Activated T-helper 17 cell treated with anti-CD3 and anti-CD28 coated beads, Interleukin-2, amount 50 U/mL, for 72 hours (primary cell): ENCODE measurements around the gene GLRX5. TPM values are rescaled to one million over a fixed set of nuclear protein-coding genes. Genes with fewer than 3 reads are reported as not detected.
A peak's percentile ranks its signal among the peaks of the same experiment; 100 is the strongest.

Experiments
- ATAC-seq: fragments of 150-1000 bp; cut with Tn5 transposase; replicated peaks from 2 replicates; pipeline ENCODE4 v1.10.0; 2021; ENCODE audit warnings: mild to moderate bottlenecking, moderate library complexity
- H3K27ac Mint-ChIP-seq: one replicate; pipeline ENCODE4 v1.8.0; 2022; ENCODE audit warnings: mixed read lengths
- H3K27me3 Mint-ChIP-seq: one replicate; pipeline ENCODE4 v1.8.0; 2022; ENCODE audit warnings: mixed read lengths
- H3K36me3 Mint-ChIP-seq: one replicate; pipeline ENCODE4 v1.8.0; 2022; ENCODE audit warnings: low read depth, mild to moderate bottlenecking, mixed read lengths
- H3K4me1 Mint-ChIP-seq: one replicate; pipeline ENCODE4 v1.8.0; 2022; ENCODE audit warnings: mixed read lengths
- H3K4me3 Mint-ChIP-seq: one replicate; pipeline ENCODE4 v1.8.0; 2022; ENCODE audit warnings: mild to moderate bottlenecking, mixed read lengths
- H3K9me3 Mint-ChIP-seq: one replicate; pipeline ENCODE4 v1.8.0; 2022; ENCODE audit warnings: mixed read lengths
- total RNA-seq, 2 donors: library from RNA; stranded (reverse); gene quantifications; one replicate each; pipeline ENCODE4 v1.2.3, GENCODE V29; 2022

Gene GLRX5
- total RNA-seq, 2 donors from 2014 or later: 21.5 to 61.4 TPM

- Mint-ChIP-seq H3K4me1 (peaks cover 45% of the 10 kb centered on the region), H3K9me3 (no peaks in the 10 kb centered on the region), H3K4me3 (peak overlapping the region; percentile 76), H3K27me3 (no peaks in the 10 kb centered on the region), H3K27ac (peak overlapping the region; percentile 92), H3K36me3 (peaks cover 31% of the 10 kb centered on the region)
- ATAC-seq: no peak
These were observed 16.7 kb upstream of the GLRX5 start for GRCh38 chr14:95518045-95518751.

GRCh38 chr14:95519699-95520098 is 15.2 kb upstream of the GLRX5 start:
- Mint-ChIP-seq H3K9me3 (no peaks in the 10 kb centered on the region), H3K27me3 (no peaks in the 10 kb centered on the region), H3K27ac (peak overlapping the region; percentile 92), H3K36me3 (peaks cover 23% of the 10 kb centered on the region), H3K4me1 (peaks cover 54% of the 10 kb centered on the region), H3K4me3 (peak overlapping the region; percentile 76)
- ATAC-seq: peak; percentile 31

- Mint-ChIP-seq H3K36me3 (peaks cover 16% of the 10 kb centered on the region), H3K4me1 (peaks cover 58% of the 10 kb centered on the region), H3K9me3 (no peaks in the 10 kb centered on the region), H3K4me3 (peak overlapping the region; percentile 76), H3K27ac (peak overlapping the region; percentile 92), H3K27me3 (no peaks in the 10 kb centered on the region)
- ATAC-seq: no peak
These were observed 14.5 kb upstream of the GLRX5 start for GRCh38 chr14:95520346-95520745.

- Mint-ChIP-seq H3K27ac (no peak overlapping the region), H3K9me3 (no peaks in the 10 kb centered on the region), H3K27me3 (no peaks in the 10 kb centered on the region), H3K36me3 (peaks cover 11% of the 10 kb centered on the region), H3K4me1 (peaks cover 64% of the 10 kb centered on the region), H3K4me3 (no peak overlapping the region)
- no peak for ATAC-seq
These were observed 13.8 kb upstream of the GLRX5 start for GRCh38 chr14:95521001-95521400.

- ATAC-seq: no peak
- H3K27ac Mint-ChIP-seq: peak overlapping the region; percentile 94
- H3K4me1 Mint-ChIP-seq: peaks cover 73% of the 10 kb centered on the region
- H3K9me3 Mint-ChIP-seq: no peaks in the 10 kb centered on the region
- no peaks in the 10 kb centered on the region for H3K27me3 Mint-ChIP-seq
- H3K4me3 Mint-ChIP-seq: peak overlapping the region; percentile 93
- H3K36me3 Mint-ChIP-seq: peaks cover 10% of the 10 kb centered on the region
These were observed 12.7 kb upstream of the GLRX5 start for GRCh38 chr14:95522116-95522515.

- Mint-ChIP-seq H3K36me3 (peaks cover 10% of the 10 kb centered on the region), H3K9me3 (no peaks in the 10 kb centered on the region), H3K27ac (peak overlapping the region; percentile 94), H3K4me3 (peak overlapping the region; percentile 93), H3K4me1 (peaks cover 73% of the 10 kb centered on the region), H3K27me3 (no peaks in the 10 kb centered on the region)
- ATAC-seq: peak; percentile 4
These were observed 12.3 kb upstream of the GLRX5 start for GRCh38 chr14:95522556-95522955.

GRCh38 chr14:95523051-95523814 is 11.6 kb upstream of the GLRX5 start:
- H3K4me3 Mint-ChIP-seq: peak overlapping the region; percentile 93
- peak; percentile 80 for ATAC-seq
- H3K9me3 Mint-ChIP-seq: no peaks in the 10 kb centered on the region
- no peaks in the 10 kb centered on the region for H3K27me3 Mint-ChIP-seq
- H3K27ac Mint-ChIP-seq: peak overlapping the region; percentile 94
- peaks cover 10% of the 10 kb centered on the region for H3K36me3 Mint-ChIP-seq
- peaks cover 66% of the 10 kb centered on the region for H3K4me1 Mint-ChIP-seq

- Mint-ChIP-seq H3K9me3 (no peaks in the 10 kb centered on the region), H3K36me3 (peaks cover 11% of the 10 kb centered on the region), H3K4me1 (peaks cover 59% of the 10 kb centered on the region), H3K27ac (peak overlapping the region; percentile 94), H3K4me3 (peak overlapping the region; percentile 93), H3K27me3 (no peaks in the 10 kb centered on the region)
- ATAC-seq: peak; percentile 23
These were observed 10.9 kb upstream of the GLRX5 start for GRCh38 chr14:95523815-95524448.

GRCh38 chr14:95524706-95525512 is 9.9 kb upstream of the GLRX5 start:
- peak overlapping the region; percentile 94 for H3K27ac Mint-ChIP-seq
- peak overlapping the region; percentile 93 for H3K4me3 Mint-ChIP-seq

GRCh38 chr14:95525999-95526398 is 8.9 kb upstream of the GLRX5 start:
- Mint-ChIP-seq H3K4me3 (peak overlapping the region; percentile 93), H3K4me1 (peaks cover 60% of the 10 kb centered on the region), H3K9me3 (no peaks in the 10 kb centered on the region), H3K27ac (peak overlapping the region; percentile 94), H3K27me3 (no peaks in the 10 kb centered on the region), H3K36me3 (peaks cover 21% of the 10 kb centered on the region)
- no peak for ATAC-seq

More at GRCh38 chr14:95524706-95525512, 9.9 kb upstream of the GLRX5 start:
- H3K4me1 Mint-ChIP-seq: peaks cover 51% of the 10 kb centered on the region
- H3K27me3 Mint-ChIP-seq: no peaks in the 10 kb centered on the region
- ATAC-seq: no peak
- H3K9me3 Mint-ChIP-seq: no peaks in the 10 kb centered on the region
- peaks cover 16% of the 10 kb centered on the region for H3K36me3 Mint-ChIP-seq

- Mint-ChIP-seq H3K36me3 (peaks cover 29% of the 10 kb centered on the region), H3K4me1 (peaks cover 66% of the 10 kb centered on the region), H3K4me3 (peak overlapping the region; percentile 93), H3K9me3 (no peaks in the 10 kb centered on the region), H3K27ac (peak overlapping the region; percentile 94), H3K27me3 (no peaks in the 10 kb centered on the region)
- no peak for ATAC-seq
These were observed 8.1 kb upstream of the GLRX5 start for GRCh38 chr14:95526483-95527386.

- Mint-ChIP-seq H3K9me3 (no peaks in the 10 kb centered on the region), H3K27ac (peak overlapping the region; percentile 11), H3K27me3 (no peaks in the 10 kb centered on the region), H3K36me3 (peaks cover 36% of the 10 kb centered on the region), H3K4me1 (peaks cover 66% of the 10 kb centered on the region), H3K4me3 (peak overlapping the region; percentile 93)
- ATAC-seq: peak; percentile 18
These were observed 7.4 kb upstream of the GLRX5 start for GRCh38 chr14:95527387-95528002.

- peak overlapping the region; percentile 58 for H3K27ac Mint-ChIP-seq
- H3K36me3 Mint-ChIP-seq: peaks cover 52% of the 10 kb centered on the region
- H3K27me3 Mint-ChIP-seq: no peaks in the 10 kb centered on the region
- H3K4me3 Mint-ChIP-seq: no peak overlapping the region
- no peaks in the 10 kb centered on the region for H3K9me3 Mint-ChIP-seq
- no peak for ATAC-seq
- peaks cover 56% of the 10 kb centered on the region for H3K4me1 Mint-ChIP-seq
These were observed 5.6 kb upstream of the GLRX5 start for GRCh38 chr14:95529216-95529615.
